Measurements from ENCODE around the gene CERS2.

CERS2 gene

GRCh38 chr1:150997126-150997872 is 22.7 kb upstream of the CERS2 start:
- no peak for DNase-seq

- DNase-seq: no peak
These were observed 21.3 kb upstream of the CERS2 start for GRCh38 chr1:150995896-150996295.

- DNase-seq: no peak
These were observed 20.8 kb upstream of the CERS2 start for GRCh38 chr1:150995460-150995859.

GRCh38 chr1:150994248-150994647 is 19.6 kb upstream of the CERS2 start:
- no peak for DNase-seq

GRCh38 chr1:150992626-150993025 is 18.0 kb upstream of the CERS2 start:
- DNase-seq: no peak

- DNase-seq: no peak
These were observed 13.3 kb upstream of the CERS2 start for GRCh38 chr1:150987924-150988323.

GRCh38 chr1:150985179-150985825 is 10.7 kb upstream of the CERS2 start:
- DNase-seq: no peak

- DNase-seq: no peak
These were observed 7.4 kb upstream of the CERS2 start, which contains the start of gene ANXA9 for GRCh38 chr1:150981805-150982712. Gene ANXA9, plus strand, starts transcription at chr1:150982292. Its CDS starts 814 bp downstream, at chr1:150983106.

GRCh38 chr1:150981177-150981804 is 6.7 kb upstream of the CERS2 start:
- no peak for DNase-seq

GRCh38 chr1:150979092-150980056 is 4.7 kb upstream of the CERS2 start:
- peak; percentile 80 for DNase-seq

- DNase-seq: peak; percentile 81
These were observed 2.5 kb upstream of the CERS2 start for GRCh38 chr1:150976879-150977694.

- no peak for DNase-seq
These were observed 1.8 kb upstream of the CERS2 start for GRCh38 chr1:150976401-150976821.

- DNase-seq: peak; percentile 51
These were observed 627 bp downstream of the CERS2 start for GRCh38 chr1:150973836-150974579.

- no peak for DNase-seq
These were observed 1.3 kb downstream of the CERS2 start for GRCh38 chr1:150973258-150973835.

- DNase-seq: no peak
These were observed 2.2 kb downstream of the CERS2 start for GRCh38 chr1:150972417-150972940.

GRCh38 chr1:150971583-150972416 is 2.8 kb downstream of the CERS2 start:
- DNase-seq: no peak

- no peak for DNase-seq
These were observed 3.6 kb downstream of the CERS2 start for GRCh38 chr1:150970808-150971582.

GRCh38 chr1:150969626-150970025 is 5.0 kb downstream of the CERS2 start:
- no peak for DNase-seq
